GM12892 (cell line): ENCODE data around the gene IRF1.

Experiments
- POLR2A ChIP-seq: IDR thresholded peaks from 2 replicates; pipeline ENCODE4 v1.6.1; 2011; ENCODE audit warnings: low read depth, low read length, control low read depth
- TAF1 ChIP-seq: IDR thresholded peaks from 2 replicates; pipeline ENCODE4 v1.6.1; 2011; ENCODE audit warnings: low read depth, mild to moderate bottlenecking, control low read depth, low read length, borderline replicate concordance

DNA sequence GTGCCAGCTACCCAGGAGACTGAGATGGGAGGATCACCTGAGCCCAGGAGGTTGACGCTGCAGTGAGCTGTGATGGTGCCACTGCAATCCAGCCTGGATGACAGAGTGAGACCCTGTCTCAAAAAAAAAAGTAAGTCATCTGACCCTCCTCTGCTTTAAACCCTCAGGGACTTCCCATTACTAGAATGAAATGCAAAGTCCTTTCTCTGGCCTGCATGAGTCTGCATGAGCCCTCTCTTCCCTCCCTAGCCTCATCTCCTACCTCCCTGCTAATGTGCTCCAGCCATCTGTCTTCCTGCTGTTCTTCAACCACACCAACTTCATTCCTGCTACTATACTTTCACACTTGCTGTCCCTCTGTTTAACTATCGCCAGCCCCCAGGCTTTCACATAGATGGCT, 37.4 kb upstream of the IRF1 start:
- TF ChIP-seq POLR2A (no peak), TAF1 (no peak)
